Peyer's patch (tissue), 4 donors: ENCODE data around the gene ASAP3.

Experiments used
- CTCF ChIP-seq, 6 experiments: fragments of 450-650 bp in 4 of 6; fragments of 200-600 bp in 2 of 6; sonication (generic) in 1 of 6; IDR thresholded peaks; one replicate each; pipeline ENCODE4 v1.5.1; 2017 to 2019; ENCODE audit warnings: antibody characterized with exemption in 6 of 6, mild to moderate bottlenecking in 3 of 6, moderate library complexity in 1 of 6
- POLR2A ChIP-seq, 2 donors: fragments of 450-650 bp; IDR thresholded peaks; one replicate each; pipeline ENCODE4 v1.5.1; 2017; ENCODE audit warnings: antibody characterized with exemption in 2 of 2, mild to moderate bottlenecking in 2 of 2, moderate library complexity in 2 of 2

- TF ChIP-seq CTCF (IDR thresholded peaks at IDR 0.05) (no peak), POLR2A (IDR thresholded peaks at IDR 0.05) (no peak)
Measured at GRCh38 chr1:23394684-23395083, 89.3 kb downstream of the ASAP3 start.
